Stomach (tissue), 4 donors: ENCODE data around the gene SELENOV.

Experiments used
- EP300 ChIP-seq: sonication (generic); formaldehyde crosslinking; IDR thresholded peaks from one replicate; pipeline ENCODE4 v1.6.1; 2017; ENCODE audit warnings: antibody characterized with exemption
- POLR2A ChIP-seq, 4 donors: fragments of 450-650 bp; IDR thresholded peaks; one replicate each; pipeline ENCODE4 v1.6.1; 2016; ENCODE audit warnings: antibody characterized with exemption in 4 of 4, control low read depth in 2 of 4, mild to moderate bottlenecking in 1 of 4, moderate library complexity in 1 of 4
- TF ChIP-seq, protein P1 (sequence below), 7 experiments: fragments of 450-650 bp in 4 of 7; fragments of 200-600 bp in 3 of 7; sonication (generic) in 3 of 7; IDR thresholded peaks; one replicate each; pipeline ENCODE4 v1.5.1; 2016 to 2019; ENCODE audit warnings: antibody characterized with exemption in 7 of 7, control low read depth in 2 of 7, mild to moderate bottlenecking in 1 of 7

- TF ChIP-seq, protein P1, sequence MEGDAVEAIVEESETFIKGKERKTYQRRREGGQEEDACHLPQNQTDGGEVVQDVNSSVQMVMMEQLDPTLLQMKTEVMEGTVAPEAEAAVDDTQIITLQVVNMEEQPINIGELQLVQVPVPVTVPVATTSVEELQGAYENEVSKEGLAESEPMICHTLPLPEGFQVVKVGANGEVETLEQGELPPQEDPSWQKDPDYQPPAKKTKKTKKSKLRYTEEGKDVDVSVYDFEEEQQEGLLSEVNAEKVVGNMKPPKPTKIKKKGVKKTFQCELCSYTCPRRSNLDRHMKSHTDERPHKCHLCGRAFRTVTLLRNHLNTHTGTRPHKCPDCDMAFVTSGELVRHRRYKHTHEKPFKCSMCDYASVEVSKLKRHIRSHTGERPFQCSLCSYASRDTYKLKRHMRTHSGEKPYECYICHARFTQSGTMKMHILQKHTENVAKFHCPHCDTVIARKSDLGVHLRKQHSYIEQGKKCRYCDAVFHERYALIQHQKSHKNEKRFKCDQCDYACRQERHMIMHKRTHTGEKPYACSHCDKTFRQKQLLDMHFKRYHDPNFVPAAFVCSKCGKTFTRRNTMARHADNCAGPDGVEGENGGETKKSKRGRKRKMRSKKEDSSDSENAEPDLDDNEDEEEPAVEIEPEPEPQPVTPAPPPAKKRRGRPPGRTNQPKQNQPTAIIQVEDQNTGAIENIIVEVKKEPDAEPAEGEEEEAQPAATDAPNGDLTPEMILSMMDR (IDR thresholded peaks at IDR 0.05), result no peak
- TF ChIP-seq POLR2A (IDR thresholded peaks at IDR 0.05) (no peak), EP300 (no peak)
These were observed 30.0 kb downstream of the SELENOV start for GRCh38 chr19:39544911-39545310.
